T-cell (primary cell): ENCODE data around the gene RSU1. TPM values are rescaled to one million over a fixed set of nuclear protein-coding genes. Genes with fewer than 3 reads are reported as not detected.
"Not testable (repeated sequence)": the region's sequence is repeated elsewhere in the genome, so short reads cannot be mapped to it uniquely, and the experiment has no call there.

Experiments
- ATAC-seq, 4 experiments: fragments of 200-7000 bp in 3 of 4; fragments of 150-1000 bp in 1 of 4; cut with Tn5 transposase; replicated peaks in 1 of 4; 1 replicate in 3 of 4; 2 replicates in 1 of 4; pipeline ENCODE4 v1.10.0; 2021; ENCODE audit warnings: moderate library complexity in 3 of 4, mild to moderate bottlenecking in 2 of 4, moderate number of reproducible peaks in 1 of 4
- CTCF ChIA-PET, 2 donors: fragments of 300-600 bp; sonication (Branson Sonifier 250); formaldehyde crosslinking; loops; one replicate each; lab custom pipeline; 2022; ENCODE audit warnings: antibody characterized with exemption in 2 of 2; lab: Charles Lee
- POLR2A ChIA-PET, 2 donors: fragments of 300-600 bp; sonication (Branson Sonifier 250); formaldehyde crosslinking; loops; one replicate each; lab custom pipeline; 2022; ENCODE audit warnings: antibody characterized with exemption in 2 of 2; lab: Charles Lee
- DNase-seq, 35 experiments: peaks; one replicate each; pipeline versions ENCODE4 v3.0.0 to v3.0.0-alpha.2; 2013 to 2023
- H3K27ac ChIP-seq: one replicate; pipeline ENCODE4 v1.5.1; 2013; ENCODE audit warnings: low read length
- H3K27me3 ChIP-seq, 2 experiments: replicated peaks in 1 of 2; 1 replicate in 1 of 2; 2 replicates in 1 of 2; pipeline versions ENCODE4 v1.6.1 to v1.7.0; 2013; ENCODE audit warnings: low read length in 1 of 2, mixed read lengths in 1 of 2; ENCODE audit not compliant: control insufficient read depth in 2 of 2, insufficient read depth in 2 of 2; ENCODE audit errors: extremely low read depth in 1 of 2
- H3K36me3 ChIP-seq, 2 donors: 1 replicate in 1 of 2; 2 replicates in 1 of 2; pipeline versions ENCODE4 v1.6.1 to v1.7.0; 2013; ENCODE audit warnings: low read length in 1 of 2; ENCODE audit not compliant: control insufficient read depth in 2 of 2, insufficient read depth in 1 of 2; ENCODE audit errors: extremely low read depth in 1 of 2
- H3K4me1 ChIP-seq, 2 experiments: 1 replicate in 1 of 2; 2 replicates in 1 of 2; pipeline versions ENCODE4 v1.6.1 to v1.7.0; 2013; ENCODE audit warnings: low read length in 2 of 2, mixed read lengths in 1 of 2; ENCODE audit not compliant: insufficient read depth in 2 of 2, control insufficient read depth in 1 of 2; ENCODE audit errors: extremely low read depth in 1 of 2
- H3K4me3 ChIP-seq, 2 donors: 1 replicate in 1 of 2; 2 replicates in 1 of 2; pipeline versions ENCODE4 v1.5.1 to v1.7.0; 2013; ENCODE audit warnings: mild to moderate bottlenecking in 2 of 2, low read length in 1 of 2, moderate library complexity in 1 of 2; ENCODE audit not compliant: control insufficient read depth in 1 of 2; ENCODE audit errors: extremely low read depth in 1 of 2
- H3K9me3 ChIP-seq: 2 replicates; pipeline ENCODE4 v1.7.0; 2013
- H3K27ac Mint-ChIP-seq, 2 donors: one replicate each; pipeline ENCODE4 v1.8.0; 2020 to 2021; ENCODE audit warnings: mild to moderate bottlenecking in 2 of 2, mixed read lengths in 2 of 2
- H3K27me3 Mint-ChIP-seq, 2 donors: one replicate each; pipeline ENCODE4 v1.8.0; 2021 to 2022; ENCODE audit warnings: mixed read lengths in 2 of 2
- H3K36me3 Mint-ChIP-seq: one replicate; pipeline ENCODE4 v1.8.0; 2021; ENCODE audit warnings: mixed read lengths
- H3K4me1 Mint-ChIP-seq, 3 donors: one replicate each; pipeline ENCODE4 v1.8.0; 2020 to 2022; ENCODE audit warnings: mixed read lengths in 3 of 3, mild to moderate bottlenecking in 1 of 3
- H3K4me3 Mint-ChIP-seq, 3 donors: one replicate each; pipeline ENCODE4 v1.8.0; 2020 to 2022; ENCODE audit warnings: mild to moderate bottlenecking in 3 of 3, mixed read lengths in 3 of 3, moderate library complexity in 3 of 3
- H3K9me3 Mint-ChIP-seq, 3 donors: one replicate each; pipeline ENCODE4 v1.8.0; 2020 to 2022; ENCODE audit warnings: mixed read lengths in 3 of 3
- WGBS: methylation state at CpG from one replicate; pipeline ENCODE4 v1.1.5; 2013; ENCODE audit warnings: missing lambda C conversion rate; ENCODE audit not compliant: insufficient coverage; 5-methylcytosine and 5-hydroxymethylcytosine counted together
- total RNA-seq, 35 experiments: library from RNA in 6 of 35; stranded (reverse) in 6 of 35; fragments of 120-200 nt in 1 of 35; gene quantifications; one replicate each; pipeline versions ENCODE4 v1.2.1 to v1.2.4 and lab custom pipeline; 2013 to 2026

Gene RSU1
- total RNA-seq, 5 donors from 2014 or later (not counting 1 experiment from before 2014, with no cell fraction given): 49.5 to 60.4 (median 58.1) TPM

- peaks cover 0 to 41% of the 10 kb centered on the region in 2 donors for H3K36me3 ChIP-seq
- peaks cover 69% of the 10 kb centered on the region for H3K36me3 Mint-ChIP-seq
- H3K4me3 ChIP-seq, H3K4me1 Mint-ChIP-seq, H3K9me3 ChIP-seq, DNase-seq, H3K4me1 ChIP-seq, H3K9me3 Mint-ChIP-seq, H3K4me3 Mint-ChIP-seq, H3K27ac ChIP-seq, ATAC-seq, H3K27me3 Mint-ChIP-seq, H3K27me3 ChIP-seq, H3K27ac Mint-ChIP-seq: not testable (repeated sequence)
- no CpG with 5 or more reads among the region's 6 CpGs for WGBS
- ChIA-PET CTCF (interaction anchor here in 1 of 2 donors (0.6 kb wide), 1 partner anchor 442 kb away, joined by 3 read pairs; no protein-coding TSS in a partner anchor), POLR2A (interaction anchor here in 1 of 2 donors (0.7 kb wide), 1 partner anchor 44 kb away, joined by 3 read pairs; no protein-coding TSS in a partner anchor)
Observed at GRCh38 chr10:16752849-16753248, 64.4 kb downstream of the RSU1 start.

GRCh38 chr10:16752099-16752498, 65.1 kb downstream of the RSU1 start:
- Mint-ChIP-seq H3K27me3 (no peaks in the 10 kb centered on the region), H3K4me1 (peaks cover 0 to 5% (median 2%) of the 10 kb centered on the region in 3 donors), H3K36me3 (peaks cover 67% of the 10 kb centered on the region), H3K4me3 (no peak overlapping the region), H3K9me3 (no peaks in the 10 kb centered on the region), H3K27ac (no peak overlapping the region)
- no peaks in the 10 kb centered on the region for H3K4me1 ChIP-seq
- no peak overlapping the region for H3K27ac ChIP-seq
- ChIA-PET POLR2A (interaction anchor here in 1 of 2 donors (0.6 to 0.7 kb wide), 2 partner anchors 45 to 156 kb away, joined by 3 read pairs; no protein-coding TSS in a partner anchor), CTCF (no interaction called here)
- DNase-seq (no peak), ATAC-seq (no peak)
- no peak overlapping the region for H3K4me3 ChIP-seq
- WGBS: 100% methylated on average over 3 of the region's 4 CpGs
- H3K9me3 ChIP-seq: no peaks in the 10 kb centered on the region
- H3K36me3 ChIP-seq: peaks cover 0 to 35% of the 10 kb centered on the region in 2 donors
- H3K27me3 ChIP-seq: no peaks in the 10 kb centered on the region

GRCh38 chr10:16751244-16751643, 66.0 kb downstream of the RSU1 start:
- DNase-seq: no peak
- no peak for ATAC-seq
- no peak overlapping the region for H3K4me3 Mint-ChIP-seq
- H3K27ac Mint-ChIP-seq: no peak overlapping the region
- Histone ChIP-seq H3K36me3 (peaks cover 3 to 35% of the 10 kb centered on the region in 2 donors), H3K27ac (no peak overlapping the region), H3K4me1 (no peaks in the 10 kb centered on the region), H3K4me3 (no peak overlapping the region), H3K9me3 (no peaks in the 10 kb centered on the region), H3K27me3 (no peaks in the 10 kb centered on the region)
- POLR2A ChIA-PET: no interaction called here
- H3K36me3 Mint-ChIP-seq: peaks cover 72% of the 10 kb centered on the region
- WGBS: 100% methylated on average over 3 of the region's 8 CpGs
- CTCF ChIA-PET: no interaction called here
- peaks cover 0 to 8% (median 0%) of the 10 kb centered on the region in 3 donors for H3K4me1 Mint-ChIP-seq
- H3K9me3 Mint-ChIP-seq: no peaks in the 10 kb centered on the region
- no peaks in the 10 kb centered on the region for H3K27me3 Mint-ChIP-seq

- H3K27ac Mint-ChIP-seq: no peak overlapping the region
- no peaks in the 10 kb centered on the region for H3K27me3 Mint-ChIP-seq
- peaks cover 69% of the 10 kb centered on the region for H3K36me3 Mint-ChIP-seq
- Histone ChIP-seq H3K27me3 (no peaks in the 10 kb centered on the region), H3K27ac (no peak overlapping the region), H3K4me3 (no peak overlapping the region), H3K4me1 (no peaks in the 10 kb centered on the region), H3K9me3 (no peaks in the 10 kb centered on the region), H3K36me3 (peaks cover 6 to 35% of the 10 kb centered on the region in 2 donors)
- ATAC-seq: no peak
- no CpG with 5 or more reads among the region's 3 CpGs for WGBS
- no peaks in the 10 kb centered on the region for H3K9me3 Mint-ChIP-seq
- CTCF ChIA-PET: no interaction called here
- POLR2A ChIA-PET: interaction anchor here in 1 of 2 donors (0.5 kb wide), 1 partner anchor 8 kb away, joined by 3 read pairs; no protein-coding TSS in a partner anchor
- no peak overlapping the region for H3K4me3 Mint-ChIP-seq
- no peak for DNase-seq
- peaks cover 0 to 8% (median 0%) of the 10 kb centered on the region in 3 donors for H3K4me1 Mint-ChIP-seq
Observed at GRCh38 chr10:16750461-16750860, 66.8 kb downstream of the RSU1 start.

- no peak for ATAC-seq
Observed at GRCh38 chr10:16748749-16749148, 68.5 kb downstream of the RSU1 start.

GRCh38 chr10:16746856-16747255, 70.4 kb downstream of the RSU1 start:
- Histone ChIP-seq H3K36me3 (peaks cover 6 to 23% of the 10 kb centered on the region in 2 donors), H3K27me3 (no peaks in the 10 kb centered on the region), H3K9me3 (no peaks in the 10 kb centered on the region), H3K4me3 (no peak overlapping the region), H3K4me1 (no peaks in the 10 kb centered on the region), H3K27ac (no peak overlapping the region)
- ChIA-PET POLR2A (no interaction called here), CTCF (interaction anchor here in 1 of 2 donors (0.5 kb wide), 1 partner anchor 844 kb away, joined by 3 read pairs; no protein-coding TSS in a partner anchor)
- Mint-ChIP-seq H3K27me3 (no peaks in the 10 kb centered on the region), H3K36me3 (peaks cover 67% of the 10 kb centered on the region), H3K4me1 (peaks cover 0 to 8% (median 0%) of the 10 kb centered on the region in 3 donors), H3K27ac (no peak overlapping the region), H3K9me3 (no peaks in the 10 kb centered on the region), H3K4me3 (no peak overlapping the region)
- ATAC-seq: no peak
- WGBS: 91% methylated on average over 4 of the region's 6 CpGs
- no peak for DNase-seq

More at GRCh38 chr10:16748749-16749148, 68.5 kb downstream of the RSU1 start:
- Histone ChIP-seq H3K4me1 (no peaks in the 10 kb centered on the region), H3K4me3 (no peak overlapping the region), H3K9me3 (no peaks in the 10 kb centered on the region), H3K36me3 (peaks cover 6 to 30% of the 10 kb centered on the region in 2 donors), H3K27ac (no peak overlapping the region), H3K27me3 (no peaks in the 10 kb centered on the region)
- no peaks in the 10 kb centered on the region for H3K9me3 Mint-ChIP-seq
- H3K4me3 Mint-ChIP-seq: no peak overlapping the region
- peaks cover 71% of the 10 kb centered on the region for H3K36me3 Mint-ChIP-seq
- ChIA-PET POLR2A (no interaction called here), CTCF (no interaction called here)
- WGBS: no CpG with 5 or more reads among the region's 7 CpGs
- no peak overlapping the region for H3K27ac Mint-ChIP-seq
- H3K27me3 Mint-ChIP-seq: no peaks in the 10 kb centered on the region
- no peak for DNase-seq
- H3K4me1 Mint-ChIP-seq: peaks cover 0 to 8% (median 0%) of the 10 kb centered on the region in 3 donors
